ENCODE results near the gene NOXA1. TPM values are rescaled to one million over a fixed set of nuclear protein-coding genes. Genes with fewer than 3 reads are reported as not detected.

The NOXA1 gene
- total and polyA plus RNA-seq, 9 of the 15 experiments (the other 6 are each of a cell fraction or from before 2014, with no cell fraction given) = 0.07 to 1.2 (median 0.20) TPM; not detected in 4

DNA sequence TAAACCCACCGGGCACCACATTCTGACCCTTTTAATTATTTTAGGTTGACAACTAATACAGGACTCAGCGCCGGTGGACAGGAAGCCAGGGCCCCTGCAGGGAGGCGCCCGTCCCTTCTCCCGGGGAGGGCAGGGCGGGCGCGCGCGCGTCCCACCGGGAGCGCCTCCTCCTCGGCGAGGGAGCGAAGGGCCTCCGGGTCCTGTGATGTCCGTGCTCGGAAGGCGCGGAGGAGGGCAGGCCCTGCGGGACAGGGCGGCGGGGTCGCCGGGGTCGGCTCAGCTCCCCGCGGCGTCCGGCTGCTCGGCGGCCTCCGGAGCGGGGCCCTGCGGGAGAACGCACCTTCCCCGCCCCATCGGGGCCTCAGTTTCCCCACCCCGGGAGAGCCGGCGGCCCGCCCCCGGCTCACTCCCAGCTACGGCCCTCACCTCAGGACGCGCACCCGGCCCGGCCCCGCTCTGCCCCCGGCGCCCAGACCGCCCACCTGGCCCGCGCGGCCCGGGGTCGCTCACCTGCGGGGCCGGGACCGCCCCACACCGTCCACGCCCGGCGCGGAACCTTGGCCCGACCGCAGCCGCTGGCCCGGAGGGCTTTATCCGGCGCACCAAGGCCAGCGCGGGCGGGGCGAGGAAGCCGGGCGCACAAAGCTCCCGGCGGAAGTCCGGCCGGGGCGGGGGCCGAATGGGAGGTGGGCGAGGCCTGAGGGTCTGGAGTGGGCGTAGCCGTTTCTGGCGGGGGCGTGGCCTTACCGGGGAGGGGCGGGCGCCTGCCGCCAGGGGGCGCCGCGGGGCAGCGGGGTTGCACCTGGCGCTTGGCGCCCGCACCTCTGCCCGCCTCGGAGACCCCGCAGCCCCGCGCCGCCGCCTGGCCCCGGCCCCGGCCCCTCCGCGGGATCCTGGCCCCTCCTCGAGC, at the start of gene NOXA1, which contains the start of gene EXD3 (continued):
- TF ChIP-seq ZNF324 (CRISPR knock-in tag; IDR thresholded peaks at IDR 0.05) (no peak), ARID1B (IDR thresholded peaks at IDR 0.05) (no peak), ZNF143 (CRISPR knock-in tag; IDR thresholded peaks at IDR 0.05) (no peak), TGIF2 (CRISPR knock-in tag; IDR thresholded peaks at IDR 0.05) (no peak), ZNF316 (IDR thresholded peaks at IDR 0.05) (no peak), FOXA3 (CRISPR knock-in tag; conservative IDR thresholded peaks at IDR 0.05 in 1 of 2, IDR thresholded peaks at IDR 0.05 in 1 of 2) (no peak), NONO (IDR thresholded peaks at IDR 0.05; ENCODE audit: low read depth in 2 of 2, low read length in 1 of 2) (peak; percentile 75 to 78), ZNF717 (CRISPR knock-in tag; IDR thresholded peaks at IDR 0.05) (no peak), RAD51 (IDR thresholded peaks at IDR 0.05; ENCODE audit: borderline replicate concordance, low read depth) (no peak), GABPA (tag; conservative IDR thresholded peaks at IDR 0.05; ENCODE audit: low read depth) (peak; percentile 100), FUS (optimal IDR thresholded peaks at IDR 0.05; ENCODE audit: low read depth, low read length) (no peak), RBM17 (IDR thresholded peaks at IDR 0.05; ENCODE audit: borderline replicate concordance, low read depth, low read length) (no peak), MXD1 (CRISPR knock-in tag; IDR thresholded peaks at IDR 0.05; ENCODE audit: borderline replicate concordance, poor library complexity, severe bottlenecking) (peak; percentile 34), MAFK (IDR thresholded peaks at IDR 0.05; ENCODE audit: low read length) (no peak), ZNF764 (CRISPR knock-in tag; IDR thresholded peaks at IDR 0.05; ENCODE audit: low read depth) (no peak; the same call in 1 of the 2 replicates)
- TF ChIP-seq, protein P1, sequence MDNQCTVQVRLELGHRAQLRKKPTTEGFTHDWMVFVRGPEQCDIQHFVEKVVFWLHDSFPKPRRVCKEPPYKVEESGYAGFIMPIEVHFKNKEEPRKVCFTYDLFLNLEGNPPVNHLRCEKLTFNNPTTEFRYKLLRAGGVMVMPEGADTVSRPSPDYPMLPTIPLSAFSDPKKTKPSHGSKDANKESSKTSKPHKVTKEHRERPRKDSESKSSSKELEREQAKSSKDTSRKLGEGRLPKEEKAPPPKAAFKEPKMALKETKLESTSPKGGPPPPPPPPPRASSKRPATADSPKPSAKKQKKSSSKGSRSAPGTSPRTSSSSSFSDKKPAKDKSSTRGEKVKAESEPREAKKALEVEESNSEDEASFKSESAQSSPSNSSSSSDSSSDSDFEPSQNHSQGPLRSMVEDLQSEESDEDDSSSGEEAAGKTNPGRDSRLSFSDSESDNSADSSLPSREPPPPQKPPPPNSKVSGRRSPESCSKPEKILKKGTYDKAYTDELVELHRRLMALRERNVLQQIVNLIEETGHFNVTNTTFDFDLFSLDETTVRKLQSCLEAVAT (IDR thresholded peaks at IDR 0.05) = no peak
- TF ChIP-seq, protein P2, sequence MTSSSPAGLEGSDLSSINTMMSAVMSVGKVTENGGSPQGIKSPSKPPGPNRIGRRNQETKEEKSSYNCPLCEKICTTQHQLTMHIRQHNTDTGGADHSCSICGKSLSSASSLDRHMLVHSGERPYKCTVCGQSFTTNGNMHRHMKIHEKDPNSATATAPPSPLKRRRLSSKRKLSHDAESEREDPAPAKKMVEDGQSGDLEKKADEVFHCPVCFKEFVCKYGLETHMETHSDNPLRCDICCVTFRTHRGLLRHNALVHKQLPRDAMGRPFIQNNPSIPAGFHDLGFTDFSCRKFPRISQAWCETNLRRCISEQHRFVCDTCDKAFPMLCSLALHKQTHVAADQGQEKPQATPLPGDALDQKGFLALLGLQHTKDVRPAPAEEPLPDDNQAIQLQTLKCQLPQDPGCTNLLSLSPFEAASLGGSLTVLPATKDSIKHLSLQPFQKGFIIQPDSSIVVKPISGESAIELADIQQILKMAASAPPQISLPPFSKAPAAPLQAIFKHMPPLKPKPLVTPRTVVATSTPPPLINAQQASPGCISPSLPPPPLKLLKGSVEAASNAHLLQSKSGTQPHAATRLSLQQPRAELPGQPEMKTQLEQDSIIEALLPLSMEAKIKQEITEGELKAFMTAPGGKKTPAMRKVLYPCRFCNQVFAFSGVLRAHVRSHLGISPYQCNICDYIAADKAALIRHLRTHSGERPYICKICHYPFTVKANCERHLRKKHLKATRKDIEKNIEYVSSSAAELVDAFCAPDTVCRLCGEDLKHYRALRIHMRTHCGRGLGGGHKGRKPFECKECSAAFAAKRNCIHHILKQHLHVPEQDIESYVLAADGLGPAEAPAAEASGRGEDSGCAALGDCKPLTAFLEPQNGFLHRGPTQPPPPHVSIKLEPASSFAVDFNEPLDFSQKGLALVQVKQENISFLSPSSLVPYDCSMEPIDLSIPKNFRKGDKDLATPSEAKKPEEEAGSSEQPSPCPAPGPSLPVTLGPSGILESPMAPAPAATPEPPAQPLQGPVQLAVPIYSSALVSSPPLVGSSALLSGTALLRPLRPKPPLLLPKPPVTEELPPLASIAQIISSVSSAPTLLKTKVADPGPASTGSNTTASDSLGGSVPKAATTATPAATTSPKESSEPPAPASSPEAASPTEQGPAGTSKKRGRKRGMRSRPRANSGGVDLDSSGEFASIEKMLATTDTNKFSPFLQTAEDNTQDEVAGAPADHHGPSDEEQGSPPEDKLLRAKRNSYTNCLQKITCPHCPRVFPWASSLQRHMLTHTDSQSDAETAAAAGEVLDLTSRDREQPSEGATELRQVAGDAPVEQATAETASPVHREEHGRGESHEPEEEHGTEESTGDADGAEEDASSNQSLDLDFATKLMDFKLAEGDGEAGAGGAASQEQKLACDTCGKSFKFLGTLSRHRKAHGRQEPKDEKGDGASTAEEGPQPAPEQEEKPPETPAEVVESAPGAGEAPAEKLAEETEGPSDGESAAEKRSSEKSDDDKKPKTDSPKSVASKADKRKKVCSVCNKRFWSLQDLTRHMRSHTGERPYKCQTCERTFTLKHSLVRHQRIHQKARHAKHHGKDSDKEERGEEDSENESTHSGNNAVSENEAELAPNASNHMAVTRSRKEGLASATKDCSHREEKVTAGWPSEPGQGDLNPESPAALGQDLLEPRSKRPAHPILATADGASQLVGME (CRISPR knock-in tag; IDR thresholded peaks at IDR 0.05) = 0 out of 2 replicates have a peak, but pooled peaks have one; percentile 43
- TF ChIP-seq, protein P3, sequence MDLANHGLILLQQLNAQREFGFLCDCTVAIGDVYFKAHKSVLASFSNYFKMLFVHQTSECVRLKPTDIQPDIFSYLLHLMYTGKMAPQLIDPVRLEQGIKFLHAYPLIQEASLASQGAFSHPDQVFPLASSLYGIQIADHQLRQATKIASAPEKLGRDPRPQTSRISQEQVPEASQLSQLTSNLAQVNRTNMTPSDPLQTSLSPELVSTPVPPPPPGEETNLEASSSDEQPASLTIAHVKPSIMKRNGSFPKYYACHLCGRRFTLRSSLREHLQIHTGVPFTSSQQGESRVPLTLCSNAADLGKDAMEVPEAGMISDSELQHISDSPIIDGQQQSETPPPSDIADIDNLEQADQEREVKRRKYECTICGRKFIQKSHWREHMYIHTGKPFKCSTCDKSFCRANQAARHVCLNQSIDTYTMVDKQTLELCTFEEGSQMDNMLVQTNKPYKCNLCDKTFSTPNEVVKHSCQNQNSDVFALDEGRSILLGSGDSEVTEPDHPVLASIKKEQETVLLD (IDR thresholded peaks at IDR 0.05) = no peak
